ENCODE results near the gene TARBP2.

TARBP2 gene

DNA sequence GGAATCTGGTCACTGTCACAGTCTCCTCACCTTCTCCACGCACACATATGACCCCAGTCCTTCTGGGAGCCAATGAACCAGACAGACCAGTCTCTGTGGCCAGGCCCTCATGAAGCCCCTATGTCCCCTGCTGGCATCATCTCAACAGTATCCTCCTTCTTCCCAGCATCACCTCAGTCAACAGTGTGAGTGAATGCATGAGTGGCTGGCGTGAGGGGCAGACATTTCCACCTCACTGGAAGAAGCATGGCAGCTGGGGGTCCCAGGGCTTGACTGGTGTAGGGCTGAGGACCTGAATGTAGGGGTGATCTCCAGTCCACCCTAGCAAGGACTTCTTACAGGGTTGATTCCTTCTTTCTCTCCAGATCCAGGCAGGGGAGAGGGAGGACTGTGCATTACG lies 3.6 kb upstream of the TARBP2 start:
- DNase-seq, result no peak

DNA sequence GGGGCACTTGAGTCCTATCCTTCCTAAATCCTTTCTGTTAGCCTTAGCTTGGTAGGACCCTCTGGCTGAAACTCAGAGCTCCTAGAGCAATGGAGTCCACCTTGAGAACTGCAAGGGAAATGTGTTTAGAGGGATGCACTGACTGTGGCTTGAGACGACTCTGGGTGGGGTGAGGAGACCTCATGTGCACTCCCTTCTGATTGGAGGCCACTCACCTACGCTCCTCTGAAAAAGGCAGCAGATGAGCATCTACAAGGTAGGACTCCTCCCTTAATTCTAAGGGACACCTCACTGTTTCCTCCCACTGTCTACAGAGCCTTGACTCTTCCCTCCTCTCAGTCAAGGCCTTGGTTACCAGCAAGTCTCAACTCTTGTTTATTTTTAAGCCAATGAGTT lies 2.9 kb upstream of the TARBP2 start:
- DNase-seq, result no peak

DNA sequence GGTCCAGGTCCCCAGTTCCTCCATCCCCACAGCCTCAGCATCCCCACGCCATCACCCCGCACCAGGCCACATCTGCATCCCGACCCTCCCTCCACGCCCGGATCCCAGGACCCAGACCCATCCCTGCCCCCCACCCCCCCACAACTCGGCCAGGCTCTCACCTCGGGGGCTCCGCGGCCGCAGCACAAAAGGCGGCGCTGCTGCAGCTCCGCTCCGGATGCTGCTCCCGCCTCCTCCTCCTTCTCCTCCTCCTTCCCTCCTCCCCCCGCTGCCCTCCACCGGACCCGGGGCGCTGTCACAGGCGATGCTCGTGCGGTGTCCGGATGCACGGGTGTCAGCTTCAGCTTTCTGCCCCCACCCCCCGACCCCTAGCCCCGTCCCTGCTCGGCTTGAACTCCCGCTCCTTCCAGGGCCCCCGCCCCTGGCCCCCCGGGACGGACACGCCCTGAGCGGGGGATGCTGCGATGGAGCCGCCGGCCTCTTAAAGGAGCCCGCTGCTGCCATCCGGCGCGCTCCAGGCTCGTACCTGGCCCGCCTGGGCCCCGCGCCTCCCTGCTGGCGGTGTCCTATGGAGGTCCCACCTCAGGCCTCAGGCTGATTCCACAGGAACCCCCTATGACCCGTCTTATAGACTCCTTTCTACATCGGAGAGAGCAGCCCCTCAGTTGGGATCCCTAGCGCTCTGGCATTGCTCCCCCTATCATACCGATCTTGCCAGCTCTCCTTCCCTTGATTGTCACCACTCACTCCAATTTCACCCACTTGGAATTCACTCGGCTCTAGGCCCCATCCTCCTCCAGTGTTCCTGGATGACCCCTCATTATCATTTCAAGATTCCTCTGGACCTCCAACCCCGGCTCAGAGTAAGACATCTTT lies 1.6 kb upstream of the TARBP2 start, which contains the start of gene MAP3K12:
TSS of gene MAP3K12 (minus strand) at position 193 of the 876 bp plus-strand sequence. CDS start 12,067 bp downstream, outside the sequence.
- peak; percentile 63 for DNase-seq

DNA sequence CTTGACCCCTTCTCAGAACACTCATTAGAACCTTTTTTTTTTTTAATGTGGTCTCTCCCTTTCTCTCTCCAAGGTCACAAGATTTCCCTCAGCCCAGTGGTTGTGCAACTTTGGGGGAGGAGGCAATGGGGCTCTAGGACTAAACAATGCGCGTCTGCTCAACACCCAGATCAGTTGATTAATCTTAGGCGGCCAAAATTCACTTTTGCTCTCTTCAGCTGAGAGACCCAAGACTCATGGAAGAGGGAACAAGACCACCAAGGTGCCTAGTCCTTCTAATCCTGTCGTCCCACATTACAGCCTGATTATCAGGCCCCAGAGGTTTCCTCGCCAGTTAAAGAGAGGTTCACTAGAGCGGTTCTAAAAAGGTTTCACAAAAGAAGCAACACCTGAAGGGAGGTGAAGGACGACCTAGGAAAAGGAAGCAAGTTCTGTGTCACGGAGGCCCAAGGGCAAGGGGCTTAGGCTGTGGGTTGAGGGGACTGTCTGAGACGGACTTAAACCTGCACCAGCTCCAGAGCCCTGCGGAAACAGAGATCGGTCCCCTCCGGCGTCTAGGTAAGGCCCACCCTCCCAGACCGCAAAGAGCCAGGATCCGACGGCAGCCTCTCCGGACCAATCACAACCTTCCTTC lies 824 bp upstream of the TARBP2 start:
- no peak for DNase-seq

DNA sequence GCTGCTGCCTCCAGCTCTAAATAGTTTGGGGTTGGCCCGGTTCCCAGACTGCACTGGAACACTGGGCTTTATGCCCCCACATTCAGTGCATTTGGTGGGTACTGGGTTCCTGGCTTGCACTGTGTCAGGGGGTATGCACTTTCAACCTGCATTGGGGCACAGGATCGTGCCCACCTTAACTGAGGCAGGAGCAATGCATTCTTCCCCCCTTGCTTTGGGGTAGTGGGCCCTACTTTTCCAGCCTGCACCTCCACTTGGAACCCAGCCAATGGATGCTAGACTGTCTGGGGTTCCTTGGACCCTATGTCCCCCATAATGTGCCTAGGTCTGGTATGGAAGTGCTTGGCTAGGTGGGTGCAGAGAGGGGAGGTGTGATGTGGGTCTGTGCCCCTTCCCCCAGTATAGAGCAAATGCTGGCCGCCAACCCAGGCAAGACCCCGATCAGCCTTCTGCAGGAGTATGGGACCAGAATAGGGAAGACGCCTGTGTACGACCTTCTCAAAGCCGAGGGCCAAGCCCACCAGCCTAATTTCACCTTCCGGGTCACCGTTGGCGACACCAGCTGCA lies 615 bp downstream of the TARBP2 start:
- no peak for DNase-seq

DNA sequence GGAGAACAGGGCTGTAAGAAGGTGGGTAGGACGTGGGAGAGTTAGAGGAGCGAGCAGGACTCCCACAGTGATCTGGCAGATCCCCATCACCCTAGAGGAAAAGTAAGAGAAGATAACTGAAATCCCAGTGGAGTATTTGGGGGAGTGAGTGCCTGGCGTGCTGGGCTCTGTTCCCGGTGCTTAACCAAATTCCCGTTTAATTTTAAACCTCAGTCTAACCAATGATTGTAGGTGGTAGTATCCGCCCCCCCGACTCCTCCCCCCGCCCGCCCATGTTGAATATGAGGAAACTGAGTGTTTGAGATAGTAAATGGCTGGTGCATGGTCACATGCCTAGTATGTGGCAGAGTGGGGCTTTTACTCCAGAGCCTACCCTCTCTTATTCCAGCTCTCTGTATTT lies 1.2 kb downstream of the TARBP2 start:
- no peak for DNase-seq

DNA sequence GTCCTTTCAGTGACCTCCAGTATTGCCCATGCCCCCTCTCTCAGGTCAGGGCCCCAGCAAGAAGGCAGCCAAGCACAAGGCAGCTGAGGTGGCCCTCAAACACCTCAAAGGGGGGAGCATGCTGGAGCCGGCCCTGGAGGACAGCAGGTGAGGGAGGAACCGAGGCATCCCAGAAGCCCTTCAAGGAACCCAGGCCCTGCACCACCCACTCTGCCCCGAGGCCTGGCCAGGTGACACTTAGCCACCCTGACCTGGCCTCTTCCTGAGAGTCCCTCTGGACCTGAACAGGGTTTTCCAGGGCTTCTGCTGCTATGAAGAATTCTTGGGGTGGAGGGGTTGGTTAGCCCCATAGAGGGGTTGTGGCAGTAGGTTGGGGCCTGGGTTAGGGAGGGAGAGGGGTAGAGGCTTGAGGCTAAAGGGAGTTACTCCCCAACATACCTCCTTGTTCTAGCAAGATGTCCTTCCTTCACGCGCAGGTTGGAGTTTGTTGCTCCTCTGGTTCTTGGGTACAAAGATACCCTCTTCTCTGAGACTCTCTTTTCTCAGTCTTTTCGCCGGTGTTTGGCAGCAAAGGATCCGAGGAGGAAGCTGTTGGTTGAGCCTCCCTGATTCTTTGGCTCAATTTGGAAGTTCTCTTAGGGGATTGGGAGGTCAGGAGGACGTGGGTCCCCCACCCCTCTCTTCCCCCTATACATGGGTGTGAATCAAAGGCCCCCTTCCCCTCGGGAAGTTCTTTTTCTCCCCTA lies 2.1 kb downstream of the TARBP2 start:
- DNase-seq, result no peak

DNA sequence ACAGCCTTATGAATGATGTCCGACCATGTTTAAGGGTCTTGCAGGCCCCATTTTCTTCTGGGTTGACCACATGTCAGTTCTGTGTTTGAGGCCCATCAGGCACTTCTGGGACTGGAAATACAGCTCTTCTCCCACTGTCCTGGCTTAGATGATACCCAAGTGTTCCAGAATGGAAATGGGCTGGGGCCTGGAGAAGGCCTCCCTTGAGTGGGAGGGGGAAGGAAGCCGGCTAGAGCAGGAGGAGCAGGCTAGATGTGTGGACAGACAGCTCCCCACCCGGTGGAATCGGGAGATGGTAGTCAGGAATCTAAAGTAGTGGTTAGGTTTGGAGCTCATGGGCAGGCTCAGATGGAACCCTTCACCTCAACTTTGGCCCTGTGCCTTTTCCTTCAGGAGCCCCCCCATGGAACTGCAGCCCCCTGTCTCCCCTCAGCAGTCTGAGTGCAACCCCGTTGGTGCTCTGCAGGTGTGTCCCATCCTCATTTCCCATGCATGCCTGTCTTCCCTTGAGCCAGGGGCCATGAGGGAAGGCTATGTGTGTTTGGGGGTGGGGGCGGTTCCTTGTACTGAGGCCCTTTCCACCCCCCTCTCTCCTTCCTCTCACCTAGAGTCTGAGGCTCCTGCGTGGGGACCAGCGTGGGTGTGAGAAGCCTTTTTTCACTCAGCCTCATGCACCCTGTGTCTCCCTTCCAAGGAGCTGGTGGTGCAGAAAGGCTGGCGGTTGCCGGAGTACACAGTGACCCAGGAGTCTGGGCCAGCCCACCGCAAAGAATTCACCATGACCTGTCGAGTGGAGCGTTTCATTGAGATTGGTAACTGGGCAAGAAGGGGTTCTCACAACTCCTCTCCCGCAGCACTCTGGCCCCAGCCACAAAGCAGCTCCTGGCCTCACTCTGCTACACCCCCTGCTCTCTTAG lies 3.2 kb downstream of the TARBP2 start:
- no peak for DNase-seq

DNA sequence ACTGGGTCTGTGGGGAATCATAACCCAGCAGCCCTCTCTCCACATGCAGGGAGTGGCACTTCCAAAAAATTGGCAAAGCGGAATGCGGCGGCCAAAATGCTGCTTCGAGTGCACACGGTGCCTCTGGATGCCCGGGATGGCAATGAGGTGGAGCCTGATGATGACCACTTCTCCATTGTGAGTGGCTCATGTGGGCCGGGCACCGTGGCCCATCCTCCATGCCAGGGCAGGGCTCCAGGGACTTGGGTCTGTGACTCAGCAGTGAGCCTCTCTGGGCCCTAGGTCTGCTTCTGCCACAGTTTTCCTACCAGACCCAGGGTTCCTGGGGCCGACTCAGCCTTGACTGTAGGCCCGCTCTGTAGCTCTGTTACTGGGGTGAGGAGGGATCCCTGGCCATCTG lies 4.0 kb downstream of the TARBP2 start:
- DNase-seq, result no peak

DNA sequence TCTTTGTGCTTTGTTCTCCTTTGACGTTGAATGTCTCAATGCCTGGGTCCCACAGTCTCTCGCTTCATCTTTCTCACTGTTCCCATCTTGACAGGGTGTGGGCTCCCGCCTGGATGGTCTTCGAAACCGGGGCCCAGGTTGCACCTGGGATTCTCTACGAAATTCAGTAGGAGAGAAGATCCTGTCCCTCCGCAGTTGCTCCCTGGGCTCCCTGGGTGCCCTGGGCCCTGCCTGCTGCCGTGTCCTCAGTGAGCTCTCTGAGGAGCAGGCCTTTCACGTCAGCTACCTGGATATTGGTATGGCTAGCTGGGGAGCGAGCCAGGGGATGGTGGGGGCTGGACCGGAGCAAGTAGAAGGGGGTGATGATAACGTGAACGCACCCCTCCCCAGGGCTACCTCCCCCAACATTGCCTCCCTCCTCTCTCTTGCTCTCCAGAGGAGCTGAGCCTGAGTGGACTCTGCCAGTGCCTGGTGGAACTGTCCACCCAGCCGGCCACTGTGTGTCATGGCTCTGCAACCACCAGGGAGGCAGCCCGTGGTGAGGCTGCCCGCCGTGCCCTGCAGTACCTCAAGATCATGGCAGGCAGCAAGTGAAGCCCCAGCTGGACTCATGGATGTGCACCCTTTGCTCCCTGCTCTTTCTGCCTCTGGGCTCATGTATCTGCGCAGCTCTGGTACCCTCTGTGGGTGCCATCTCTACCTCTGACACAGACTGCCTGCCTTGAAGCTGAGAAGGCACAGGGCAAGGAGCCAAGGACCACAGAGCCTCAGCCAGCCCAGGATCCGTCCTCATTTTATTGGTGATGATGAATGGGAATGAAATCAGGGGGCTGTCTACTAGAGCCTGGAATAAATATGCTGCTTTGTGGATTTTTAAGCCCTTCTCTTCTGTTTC lies 4.7 kb downstream of the TARBP2 start:
- no peak for DNase-seq

DNA sequence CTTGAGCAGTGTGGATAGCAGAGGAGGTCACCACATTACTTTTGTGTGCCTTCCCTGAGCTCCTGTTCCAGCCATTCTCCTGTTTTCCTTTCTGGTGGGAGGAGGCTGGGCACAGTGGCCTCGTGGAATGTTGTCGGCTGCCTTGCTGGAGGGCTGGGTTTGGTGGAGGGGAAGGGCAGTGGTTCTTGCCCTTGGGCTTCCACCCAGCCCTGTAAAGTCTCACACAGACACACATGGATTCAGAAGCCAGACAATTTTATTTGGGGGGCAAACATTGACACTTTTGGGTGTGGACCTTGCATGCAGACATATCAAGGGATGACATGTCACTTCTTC lies 5.3 kb downstream of the TARBP2 start:
- no peak for DNase-seq

DNA sequence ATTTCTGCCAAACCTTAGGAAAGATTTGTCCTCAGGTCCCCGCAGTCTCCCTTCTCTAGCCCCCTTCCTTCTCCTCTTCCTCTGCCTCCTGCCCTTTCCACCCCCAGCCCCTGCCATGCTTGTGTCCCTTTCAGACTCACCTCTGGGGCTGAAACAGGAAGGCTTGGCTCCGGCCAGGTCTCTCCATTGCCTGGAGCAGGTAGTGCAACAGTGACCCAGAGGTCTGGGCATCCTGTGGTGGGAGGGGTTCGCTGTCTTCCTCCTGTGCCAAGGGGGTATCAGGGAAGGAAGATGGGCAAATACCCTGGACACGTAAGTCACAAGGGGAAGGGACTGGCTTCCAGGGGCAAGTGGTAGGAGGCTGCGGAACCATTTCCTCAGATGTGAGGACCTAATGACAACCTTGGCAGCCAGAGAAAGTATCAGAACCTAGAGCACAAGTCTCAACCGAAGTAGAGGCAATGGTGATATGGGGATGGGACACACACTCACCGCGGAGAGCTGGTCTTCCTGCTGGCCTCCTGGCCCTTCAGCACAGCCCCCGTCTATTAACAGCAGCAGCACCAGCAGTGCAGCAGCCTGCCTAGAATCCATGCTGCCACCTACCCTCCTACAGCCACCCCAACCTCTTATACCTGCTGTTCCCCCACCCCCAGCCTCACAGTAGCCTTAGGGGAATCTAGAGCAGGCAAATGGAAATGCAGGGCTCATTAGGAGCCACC lies 6.0 kb downstream of the TARBP2 start, which contains the start of gene NPFF:
TSS of gene NPFF (minus strand) at position 604 of the 722 bp plus-strand sequence. CDS start at position 594, 10 bp downstream.
- no peak for DNase-seq

DNA sequence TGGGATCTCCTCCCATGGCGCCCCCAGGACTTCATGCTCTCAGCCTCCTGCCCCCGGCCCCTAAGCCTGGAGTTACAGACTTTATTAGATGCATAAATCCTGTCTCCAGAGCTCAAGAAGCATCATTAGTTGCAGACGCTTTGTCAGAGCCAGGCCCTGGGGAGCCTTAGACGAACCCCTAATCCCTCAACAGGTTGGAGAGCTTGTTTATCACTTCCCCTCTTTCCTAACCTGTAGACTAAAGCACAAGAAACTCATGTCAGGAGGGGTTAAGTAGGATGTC lies 6.5 kb downstream of the TARBP2 start:
- DNase-seq, result no peak

DNA sequence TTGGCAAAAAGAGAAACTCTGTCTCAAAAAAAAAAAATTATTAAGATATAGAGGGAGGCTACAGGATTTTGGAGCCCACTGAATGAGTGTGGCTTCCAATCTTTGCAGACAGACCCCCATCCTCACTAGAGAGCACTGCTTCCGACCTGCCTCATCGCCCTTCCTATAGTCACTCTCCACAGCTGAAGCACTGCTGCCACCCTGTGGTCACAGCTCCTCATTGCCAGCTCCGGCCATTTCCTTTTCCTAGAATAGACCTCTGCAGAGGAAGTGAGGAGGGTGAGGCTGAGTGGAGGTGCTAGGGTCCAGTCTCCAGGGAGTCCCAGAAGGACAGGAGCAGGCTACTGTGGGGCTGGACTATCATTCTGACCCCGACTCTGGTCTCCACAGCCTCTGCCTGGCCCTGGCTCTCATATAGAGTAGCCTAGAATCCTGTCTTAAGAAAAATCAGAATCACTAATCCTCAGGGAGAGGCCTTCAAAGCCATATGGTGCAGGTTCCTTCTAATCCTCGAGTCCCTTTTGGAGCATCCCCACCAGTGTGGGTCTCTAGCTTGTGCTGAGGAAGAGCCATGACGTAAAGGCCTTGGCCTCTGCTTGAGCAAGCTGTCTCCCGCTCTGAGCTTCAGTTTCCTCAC lies 7.6 kb downstream of the TARBP2 start:
- peak; percentile 67 for DNase-seq

DNA sequence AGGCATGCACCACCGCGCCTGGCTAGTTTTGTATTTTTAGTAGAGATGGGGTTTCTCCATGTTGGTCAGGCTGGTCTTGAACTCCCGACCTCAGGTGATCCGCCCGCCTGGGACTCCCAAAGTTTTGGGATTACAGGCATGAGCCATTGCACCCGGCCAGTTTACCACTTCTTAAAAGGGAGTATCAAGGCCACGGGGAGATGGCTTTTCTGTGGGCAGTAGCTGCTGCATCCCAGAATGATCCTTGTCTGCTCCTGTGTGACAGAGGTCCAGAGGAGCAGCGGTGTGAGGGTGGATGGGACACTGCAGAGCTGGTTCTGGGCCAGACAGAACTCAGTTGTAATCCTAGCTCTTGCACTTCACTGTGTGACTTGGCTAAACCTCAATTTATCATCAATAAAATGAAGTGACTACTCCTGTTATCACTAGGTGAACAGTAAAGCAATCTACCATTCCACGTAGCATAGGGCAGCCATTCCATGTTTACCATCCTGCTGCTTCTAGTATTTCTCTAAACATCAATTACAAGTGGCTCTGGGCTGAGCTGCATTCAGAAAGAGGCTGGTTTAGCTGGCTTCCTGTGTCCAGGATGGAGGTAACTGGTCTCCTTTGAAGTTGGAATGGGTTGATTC lies 9.2 kb downstream of the TARBP2 start:
- DNase-seq, result no peak

DNA sequence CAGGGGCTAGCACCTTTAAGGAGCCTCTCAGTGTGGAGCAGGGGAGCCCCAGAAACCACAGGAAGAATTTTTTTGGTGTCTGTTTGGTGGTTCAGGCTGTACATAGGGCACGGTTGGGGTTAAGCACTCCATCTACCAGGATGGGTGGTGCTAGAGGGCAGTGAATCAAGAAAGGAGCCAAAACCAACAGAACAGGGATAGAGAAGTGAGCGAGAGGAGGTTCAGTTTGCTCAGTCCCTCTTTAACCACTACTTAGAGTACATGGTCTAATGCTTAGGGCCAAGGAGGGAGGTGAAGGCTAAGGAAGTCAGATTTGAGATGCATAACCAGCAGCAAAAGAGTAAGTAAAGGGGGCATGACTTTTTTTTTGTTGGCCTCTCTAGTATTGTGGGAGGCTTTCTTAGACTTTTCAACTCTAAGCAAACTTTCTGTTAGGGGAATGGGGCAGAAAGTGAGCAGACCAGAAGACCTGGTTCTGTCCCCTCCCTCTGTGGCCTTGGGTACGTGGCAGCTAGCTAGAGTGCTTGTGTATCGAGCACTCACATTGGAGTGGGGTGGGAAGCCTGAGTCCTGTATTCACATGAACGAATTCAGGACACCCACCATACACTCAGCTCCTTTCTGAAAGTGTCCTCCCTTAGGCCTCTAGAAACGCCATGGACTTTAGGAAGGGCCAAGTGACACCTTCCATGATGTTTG lies 12.8 kb downstream of the TARBP2 start:
- no peak for DNase-seq

DNA sequence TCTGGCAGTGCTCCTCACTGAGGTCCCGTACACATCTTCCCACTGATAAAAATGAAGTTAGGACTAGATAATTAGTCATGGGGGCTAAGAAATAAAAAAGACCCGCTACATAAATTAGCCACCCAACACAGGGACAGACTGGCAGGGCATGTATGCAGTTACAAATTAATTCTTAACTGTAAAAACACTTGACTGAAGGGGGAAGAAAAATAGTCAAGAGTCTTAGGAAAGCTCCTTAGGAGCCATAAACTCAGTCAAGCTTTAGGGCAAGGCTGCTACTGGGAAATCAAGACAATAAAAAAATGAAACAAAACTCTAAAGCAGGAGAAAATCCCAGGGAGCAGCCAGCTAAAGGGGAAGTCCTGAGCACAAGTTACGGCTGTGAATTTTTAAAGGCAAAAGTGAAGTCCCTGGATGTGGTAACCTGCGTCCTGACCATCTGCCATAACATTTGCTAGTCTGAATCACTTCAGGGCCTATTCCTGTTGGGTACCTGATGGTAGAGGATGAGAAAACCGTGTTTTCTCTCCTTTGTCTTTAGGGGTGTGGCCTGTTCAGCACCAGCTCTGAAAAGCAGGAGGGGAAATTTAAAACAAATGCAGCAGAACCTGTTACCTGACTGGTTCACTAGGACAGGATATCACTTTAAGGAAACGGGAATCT lies 13.7 kb downstream of the TARBP2 start:
- no peak for DNase-seq

DNA sequence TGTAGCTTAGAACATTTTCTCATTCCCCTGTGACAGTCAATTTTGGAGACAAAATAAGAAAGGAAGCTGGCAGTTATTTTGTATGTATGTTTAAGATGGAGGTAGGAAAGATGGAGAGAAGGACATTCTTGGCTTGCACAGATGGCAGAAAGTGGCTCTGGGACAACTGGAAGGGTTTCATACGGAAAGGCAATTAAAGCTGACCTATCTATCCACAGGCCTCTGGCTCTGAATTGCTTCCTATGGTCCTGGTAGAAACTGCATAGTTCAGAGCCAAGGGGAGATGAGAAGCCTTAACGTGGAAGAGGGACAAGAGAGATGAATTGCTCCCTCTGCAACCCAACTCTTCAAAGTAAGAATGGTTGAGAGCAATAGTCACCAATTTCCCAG lies 14.2 kb downstream of the TARBP2 start:
- no peak for DNase-seq

All from central memory CD4-positive, alpha-beta T cell (primary cell).